Astrocyte (in vitro differentiated cells and primary cell): Measurements from ENCODE around the gene LDAH. TPM values are rescaled to one million over a fixed set of nuclear protein-coding genes. Genes with fewer than 3 reads are reported as not detected.

Experiments used
- DNase-seq: peaks from one replicate; pipeline ENCODE4 v3.0.0-alpha.2; 2010; ENCODE audit warnings: low read depth
- FAIRE-seq: peaks from 2 replicates; lab custom pipeline; 2011; peaks lifted over from hg19 to GRCh38; lab: Jason Lieb, UNC
- H2AFZ ChIP-seq: 2 replicates; pipeline ENCODE4 v1.6.0; 2012; ENCODE audit warnings: low read depth, low read length, inconsistent platforms
- H3K27ac ChIP-seq: 2 replicates; pipeline ENCODE4 v1.5.1; 2011; ENCODE audit warnings: low read depth, low read length, inconsistent platforms
- H3K27me3 ChIP-seq: 2 replicates; pipeline ENCODE4 v1.6.0; 2011; ENCODE audit warnings: low read length, inconsistent platforms; ENCODE audit not compliant: insufficient read depth
- H3K36me3 ChIP-seq: 2 replicates; pipeline ENCODE4 v1.5.1; 2011; ENCODE audit warnings: low read length, inconsistent platforms; ENCODE audit not compliant: insufficient read depth
- H3K4me1 ChIP-seq: 2 replicates; pipeline ENCODE4 v1.5.1; 2011; ENCODE audit warnings: low read length, inconsistent platforms; ENCODE audit not compliant: insufficient read depth
- H3K4me2 ChIP-seq: 2 replicates; pipeline ENCODE4 v1.6.0; 2012; ENCODE audit warnings: low read length, inconsistent platforms
- H3K4me3 ChIP-seq: 2 replicates; pipeline ENCODE4 v1.5.1; 2011; ENCODE audit warnings: low read depth, mild to moderate bottlenecking, low read length, inconsistent platforms; ENCODE audit not compliant: insufficient read depth
- H3K79me2 ChIP-seq: 2 replicates; pipeline ENCODE4 v1.6.0; 2012; ENCODE audit warnings: mild to moderate bottlenecking, low read length, inconsistent platforms; ENCODE audit not compliant: insufficient read depth
- H3K9ac ChIP-seq: 2 replicates; pipeline ENCODE4 v1.6.0; 2012; ENCODE audit warnings: mild to moderate bottlenecking, low read length, inconsistent platforms
- H3K9me3 ChIP-seq: 2 replicates; pipeline ENCODE4 v1.5.1; 2012; ENCODE audit warnings: low read depth, mild to moderate bottlenecking, low read length, inconsistent platforms; ENCODE audit not compliant: insufficient read depth
- H4K20me1 ChIP-seq: 2 replicates; pipeline ENCODE4 v1.6.0; 2012; ENCODE audit warnings: low read length, inconsistent platforms; ENCODE audit not compliant: insufficient read depth
- H3K27ac Mint-ChIP-seq: one replicate; pipeline ENCODE4 v1.8.0; 2021; ENCODE audit warnings: mild to moderate bottlenecking, mixed read lengths; ENCODE audit not compliant: unreplicated experiment
- H3K27me3 Mint-ChIP-seq: one replicate; pipeline ENCODE4 v1.8.0; 2021; ENCODE audit warnings: low read depth, mixed read lengths; ENCODE audit not compliant: unreplicated experiment
- H3K36me3 Mint-ChIP-seq: one replicate; pipeline ENCODE4 v1.8.0; 2021; ENCODE audit warnings: low read depth, mixed read lengths; ENCODE audit not compliant: unreplicated experiment
- H3K4me1 Mint-ChIP-seq: one replicate; pipeline ENCODE4 v1.8.0; 2021; ENCODE audit warnings: low read depth, mixed read lengths; ENCODE audit not compliant: unreplicated experiment
- H3K4me3 Mint-ChIP-seq: one replicate; pipeline ENCODE4 v1.8.0; 2021; ENCODE audit warnings: mild to moderate bottlenecking, moderate library complexity, mixed read lengths; ENCODE audit not compliant: unreplicated experiment
- H3K9me3 Mint-ChIP-seq: one replicate; pipeline ENCODE4 v1.8.0; 2021; ENCODE audit warnings: mild to moderate bottlenecking, mixed read lengths; ENCODE audit not compliant: unreplicated experiment
- EZH2 ChIP-seq: IDR thresholded peaks from 2 replicates; pipeline ENCODE4 v1.6.1; 2012; ENCODE audit warnings: mild to moderate bottlenecking, low read length, inconsistent platforms; ENCODE audit not compliant: insufficient read depth
- total RNA-seq: library from RNA; stranded (reverse); gene quantifications from 2 replicates; pipeline ENCODE4 v1.2.1, GENCODE V29; 2021
- TF ChIP-seq, protein P1 (sequence below): IDR thresholded peaks from 2 replicates; pipeline ENCODE4 v1.5.1; 2011; ENCODE audit warnings: low read depth, mild to moderate bottlenecking, inconsistent platforms, low read length, moderate library complexity; ENCODE audit not compliant: insufficient read depth

The LDAH gene
- total RNA-seq, 1 donor from 2014 or later, result 19.3 TPM

DNA sequence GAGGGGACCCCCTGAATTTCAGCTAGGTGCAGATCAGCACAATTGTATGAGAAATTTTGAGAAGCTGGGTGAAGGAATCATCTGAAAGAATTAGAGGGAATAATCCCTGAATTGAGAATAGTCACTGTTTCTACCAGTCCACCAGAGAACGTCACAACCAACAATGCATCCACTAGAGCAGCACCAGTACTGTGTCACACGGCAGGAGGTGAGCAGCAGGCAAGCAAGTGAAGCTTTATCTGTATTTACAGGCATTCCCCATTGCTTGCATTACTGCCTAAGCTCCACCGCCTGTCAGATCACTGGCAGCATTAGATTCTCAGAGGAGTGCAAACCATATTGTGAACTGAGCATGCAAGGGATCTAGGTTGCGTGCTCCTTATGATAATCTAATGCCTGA lies 115.3 kb downstream of the LDAH start:
- Histone ChIP-seq H2AFZ (no peak overlapping the region), H3K4me2 (no peak overlapping the region), H3K36me3 (no peaks in the 10 kb centered on the region), H3K4me1 (no peaks in the 10 kb centered on the region), H4K20me1 (peaks cover 7% of the 10 kb centered on the region), H3K9me3 (no peaks in the 10 kb centered on the region), H3K79me2 (no peaks in the 10 kb centered on the region), H3K4me3 (no peak overlapping the region), H3K9ac (no peak overlapping the region), H3K27me3 (no peaks in the 10 kb centered on the region), H3K27ac (no peak overlapping the region)
- TF ChIP-seq EZH2, result no peak
- TF ChIP-seq, protein P1, sequence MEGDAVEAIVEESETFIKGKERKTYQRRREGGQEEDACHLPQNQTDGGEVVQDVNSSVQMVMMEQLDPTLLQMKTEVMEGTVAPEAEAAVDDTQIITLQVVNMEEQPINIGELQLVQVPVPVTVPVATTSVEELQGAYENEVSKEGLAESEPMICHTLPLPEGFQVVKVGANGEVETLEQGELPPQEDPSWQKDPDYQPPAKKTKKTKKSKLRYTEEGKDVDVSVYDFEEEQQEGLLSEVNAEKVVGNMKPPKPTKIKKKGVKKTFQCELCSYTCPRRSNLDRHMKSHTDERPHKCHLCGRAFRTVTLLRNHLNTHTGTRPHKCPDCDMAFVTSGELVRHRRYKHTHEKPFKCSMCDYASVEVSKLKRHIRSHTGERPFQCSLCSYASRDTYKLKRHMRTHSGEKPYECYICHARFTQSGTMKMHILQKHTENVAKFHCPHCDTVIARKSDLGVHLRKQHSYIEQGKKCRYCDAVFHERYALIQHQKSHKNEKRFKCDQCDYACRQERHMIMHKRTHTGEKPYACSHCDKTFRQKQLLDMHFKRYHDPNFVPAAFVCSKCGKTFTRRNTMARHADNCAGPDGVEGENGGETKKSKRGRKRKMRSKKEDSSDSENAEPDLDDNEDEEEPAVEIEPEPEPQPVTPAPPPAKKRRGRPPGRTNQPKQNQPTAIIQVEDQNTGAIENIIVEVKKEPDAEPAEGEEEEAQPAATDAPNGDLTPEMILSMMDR, result no peak
- Mint-ChIP-seq H3K4me1 (peaks cover 2% of the 10 kb centered on the region), H3K9me3 (no peaks in the 10 kb centered on the region), H3K4me3 (no peak overlapping the region), H3K36me3 (peaks cover 7% of the 10 kb centered on the region), H3K27ac (no peak overlapping the region), H3K27me3 (no peaks in the 10 kb centered on the region)
- no peak for FAIRE-seq
- no peak for DNase-seq

DNA sequence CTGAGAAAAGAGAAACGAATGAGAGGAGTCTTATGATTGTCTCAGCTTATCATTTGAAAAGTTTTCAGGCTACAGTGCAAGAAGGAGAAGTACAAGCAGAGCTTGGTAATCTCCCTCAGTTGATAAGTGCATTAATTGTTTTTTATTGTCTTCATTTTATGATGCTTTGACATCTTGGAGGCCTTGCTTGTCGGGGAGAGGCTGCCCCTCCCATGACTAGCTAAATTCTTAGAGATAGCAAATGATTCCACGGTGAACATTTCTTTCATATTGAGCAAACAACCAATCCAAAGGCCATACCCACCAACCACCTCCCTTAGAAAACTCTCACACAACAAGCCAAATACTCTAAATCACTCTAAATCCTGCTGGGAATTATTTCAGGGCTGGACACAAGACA lies 116.1 kb downstream of the LDAH start:
- H3K9me3 ChIP-seq, result no peaks in the 10 kb centered on the region
- H3K27ac ChIP-seq, result no peak overlapping the region
- no peaks in the 10 kb centered on the region for H3K36me3 ChIP-seq
- H3K4me1 Mint-ChIP-seq, result peaks cover 7% of the 10 kb centered on the region
- no peak overlapping the region for H3K4me3 Mint-ChIP-seq
- no peaks in the 10 kb centered on the region for H3K27me3 Mint-ChIP-seq
- no peak overlapping the region for H3K9ac ChIP-seq
- H3K4me1 ChIP-seq, result no peaks in the 10 kb centered on the region
- H3K9me3 Mint-ChIP-seq, result no peaks in the 10 kb centered on the region
- FAIRE-seq, result no peak
- no peak overlapping the region for H3K4me3 ChIP-seq
- DNase-seq, result no peak
- H3K79me2 ChIP-seq, result no peaks in the 10 kb centered on the region
- H4K20me1 ChIP-seq, result peaks cover 7% of the 10 kb centered on the region
- peaks cover 7% of the 10 kb centered on the region for H3K36me3 Mint-ChIP-seq
- no peak overlapping the region for H2AFZ ChIP-seq
- no peak overlapping the region for H3K4me2 ChIP-seq
- H3K27me3 ChIP-seq, result no peaks in the 10 kb centered on the region
- H3K27ac Mint-ChIP-seq, result no peak overlapping the region
- TF ChIP-seq, protein P1, result no peak
- TF ChIP-seq EZH2, result no peak

DNA sequence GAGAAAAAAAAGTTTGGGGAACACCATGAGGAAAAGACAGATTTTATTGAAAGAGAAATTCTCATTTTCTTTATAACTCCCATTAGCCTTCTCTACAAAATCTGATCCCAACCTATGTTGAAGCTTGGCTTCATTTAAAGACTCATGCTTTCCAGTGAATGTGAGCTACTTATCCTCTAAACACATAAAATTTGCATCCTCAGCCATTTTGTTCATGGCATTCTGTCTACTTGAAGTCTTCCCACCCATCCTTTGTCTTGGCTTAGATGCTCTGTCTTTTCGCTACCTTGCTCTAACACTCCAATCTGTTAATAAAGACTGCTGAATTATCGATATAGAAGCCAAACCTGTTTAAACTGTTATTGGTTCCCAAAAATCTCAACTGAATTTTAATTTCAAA lies 116.7 kb downstream of the LDAH start:
- no peaks in the 10 kb centered on the region for H3K9me3 Mint-ChIP-seq
- no peak overlapping the region for H3K9ac ChIP-seq
- no peak for FAIRE-seq
- TF ChIP-seq, protein P1, result no peak
- no peak for TF ChIP-seq EZH2
- peaks cover 7% of the 10 kb centered on the region for H3K36me3 Mint-ChIP-seq
- no peak overlapping the region for H3K4me2 ChIP-seq
- no peaks in the 10 kb centered on the region for H3K79me2 ChIP-seq
- H3K9me3 ChIP-seq, result no peaks in the 10 kb centered on the region
- H2AFZ ChIP-seq, result no peak overlapping the region
- H3K4me1 Mint-ChIP-seq, result peaks cover 9% of the 10 kb centered on the region
- no peak overlapping the region for H3K27ac ChIP-seq
- no peaks in the 10 kb centered on the region for H3K27me3 ChIP-seq
- no peaks in the 10 kb centered on the region for H3K4me1 ChIP-seq
- DNase-seq, result no peak
- no peak overlapping the region for H3K27ac Mint-ChIP-seq
- no peaks in the 10 kb centered on the region for H3K27me3 Mint-ChIP-seq
- no peak overlapping the region for H3K4me3 Mint-ChIP-seq
- H3K4me3 ChIP-seq, result no peak overlapping the region
- peaks cover 7% of the 10 kb centered on the region for H4K20me1 ChIP-seq
- H3K36me3 ChIP-seq, result no peaks in the 10 kb centered on the region
